ENCODE results near the gene HJV.
"Not testable (repeated sequence)": the region's sequence is repeated elsewhere in the genome, so short reads cannot be mapped to it uniquely, and the experiment has no call there.

HJV gene, protein sequence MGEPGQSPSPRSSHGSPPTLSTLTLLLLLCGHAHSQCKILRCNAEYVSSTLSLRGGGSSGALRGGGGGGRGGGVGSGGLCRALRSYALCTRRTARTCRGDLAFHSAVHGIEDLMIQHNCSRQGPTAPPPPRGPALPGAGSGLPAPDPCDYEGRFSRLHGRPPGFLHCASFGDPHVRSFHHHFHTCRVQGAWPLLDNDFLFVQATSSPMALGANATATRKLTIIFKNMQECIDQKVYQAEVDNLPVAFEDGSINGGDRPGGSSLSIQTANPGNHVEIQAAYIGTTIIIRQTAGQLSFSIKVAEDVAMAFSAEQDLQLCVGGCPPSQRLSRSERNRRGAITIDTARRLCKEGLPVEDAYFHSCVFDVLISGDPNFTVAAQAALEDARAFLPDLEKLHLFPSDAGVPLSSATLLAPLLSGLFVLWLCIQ

GRCh38 chr1:146021622-146022402 lies at the start of gene HJV:
TSS of gene HJV (minus strand) at chr1:146021735. CDS start at chr1:146020231, 1,504 bp downstream.
- no peak for DNase-seq

GRCh38 chr1:146059148-146059547 lies 37.6 kb upstream of the HJV start:
- DNase-seq: not testable (repeated sequence)

DNA sequence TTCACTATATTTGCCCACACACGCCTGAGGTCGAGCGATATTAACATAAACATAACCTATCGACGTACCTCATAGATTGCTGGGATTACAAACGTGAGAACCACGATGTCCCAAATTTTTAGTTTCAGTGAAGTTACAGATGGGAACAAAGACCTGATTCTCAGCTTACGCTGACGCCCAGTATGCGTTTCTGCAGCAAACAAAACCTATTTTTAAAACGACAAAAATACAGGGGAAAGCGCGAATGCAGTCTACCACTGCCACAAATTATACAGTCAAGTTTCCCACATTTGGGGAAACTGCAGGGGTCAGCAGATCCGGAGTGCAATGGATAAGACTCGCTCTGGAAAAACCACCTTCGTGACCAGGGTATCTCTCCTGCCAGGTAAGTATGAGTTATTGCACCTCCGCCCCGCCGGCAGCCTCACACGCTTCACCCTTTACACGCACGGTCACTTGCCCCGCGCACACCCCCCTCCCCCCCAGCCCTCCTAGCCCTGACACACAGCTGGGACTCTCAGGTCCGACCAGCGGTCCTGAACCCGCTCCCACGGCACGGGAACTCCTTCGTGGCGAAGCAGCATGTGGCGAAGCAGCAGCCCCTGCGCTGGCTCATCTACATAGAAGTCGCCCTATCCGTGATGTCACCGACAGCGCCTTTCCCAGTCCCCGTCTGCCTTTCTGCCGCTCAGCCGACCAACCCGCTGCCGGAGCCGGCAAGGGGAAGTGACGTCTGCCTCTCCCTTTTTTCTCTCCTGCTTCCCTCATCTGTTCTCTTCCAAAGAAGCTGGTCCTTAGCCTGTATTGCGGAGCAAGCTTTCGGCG lies 30.5 kb upstream of the HJV start:
- peak; percentile 90 for DNase-seq

DNA sequence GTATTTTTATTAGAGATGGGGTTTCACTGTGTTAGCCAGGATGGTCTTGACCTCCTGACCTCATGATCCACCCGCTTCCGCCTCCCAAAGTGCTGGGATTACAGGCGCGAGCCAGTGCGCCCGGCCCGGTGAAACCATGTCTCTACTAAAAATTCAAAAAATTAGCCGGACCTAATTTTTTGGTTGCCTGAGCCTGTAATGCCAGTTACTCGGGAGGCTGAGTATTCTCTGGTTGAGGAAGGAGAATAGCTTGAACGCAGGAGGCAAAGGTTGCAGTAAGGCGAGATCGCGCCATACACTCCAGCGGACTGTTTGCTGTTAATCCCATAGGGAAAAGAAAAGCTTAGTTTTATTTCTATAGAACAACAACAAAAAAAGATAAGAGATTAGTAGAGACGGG lies 29.9 kb upstream of the HJV start:
- DNase-seq: no peak

GRCh38 chr1:146050652-146050963 lies 29.1 kb upstream of the HJV start:
- DNase-seq: not testable (repeated sequence)

DNA sequence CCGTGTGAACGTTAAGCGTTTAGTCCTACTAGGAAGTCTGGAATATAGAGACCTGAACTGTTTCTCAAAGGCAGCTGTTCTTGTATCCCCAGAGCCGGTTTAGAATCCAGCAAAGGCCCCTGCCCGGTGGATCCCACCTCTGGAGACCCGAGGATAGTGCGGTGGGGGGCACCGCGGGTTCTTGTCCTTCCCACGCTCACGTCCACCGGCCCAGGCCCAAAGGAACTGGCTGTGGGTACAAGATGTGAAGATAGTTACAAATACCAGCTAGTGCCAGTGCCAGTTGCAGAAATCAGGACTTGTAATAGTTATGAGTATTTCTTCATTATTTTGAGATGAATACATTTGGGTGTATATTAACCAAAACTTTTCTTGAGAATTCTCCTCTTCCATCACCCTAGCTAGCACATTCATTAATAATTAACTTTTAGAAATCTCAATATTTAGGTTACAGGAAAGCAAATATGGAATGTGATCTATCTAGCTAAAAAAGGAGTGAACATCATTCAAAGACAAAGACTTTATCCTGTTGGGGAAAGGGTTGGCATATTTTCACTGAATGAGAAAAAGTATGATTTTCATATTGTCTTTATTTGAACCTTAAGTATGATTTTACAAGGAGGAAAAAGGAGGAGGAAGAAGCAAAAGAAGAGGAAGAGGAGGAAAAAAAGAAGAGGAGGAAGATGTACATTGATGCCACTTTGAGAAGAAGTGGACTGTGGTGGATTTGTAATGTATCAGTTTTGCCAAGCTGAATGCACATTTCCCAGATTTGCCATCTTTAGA lies 28.5 kb upstream of the HJV start:
- not testable (repeated sequence) for DNase-seq

GRCh38 chr1:146049436-146049835 lies 27.9 kb upstream of the HJV start:
- no peak for DNase-seq

- DNase-seq: not testable (repeated sequence)
Observed at GRCh38 chr1:146048514-146049115, 27.1 kb upstream of the HJV start.

DNA sequence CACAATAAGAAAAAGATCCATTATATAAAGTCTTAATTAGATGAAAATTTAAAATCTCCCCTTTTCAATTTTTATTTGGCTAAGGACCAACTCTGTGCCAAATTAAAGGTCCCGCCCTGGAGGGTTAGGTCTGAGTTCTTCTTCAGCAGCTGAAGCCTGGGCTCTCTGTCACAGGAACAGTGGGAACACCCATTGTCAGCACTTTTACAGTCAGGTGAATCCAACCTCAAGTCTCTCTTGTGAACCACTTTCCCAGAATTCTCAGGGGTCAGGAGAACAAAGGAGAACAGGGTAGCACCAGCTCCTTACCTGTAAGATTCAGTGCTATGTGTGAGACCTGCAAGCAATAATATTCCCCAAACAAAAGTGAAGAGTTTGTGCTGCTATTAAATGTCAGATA lies 25.1 kb upstream of the HJV start:
- DNase-seq: no peak

DNA sequence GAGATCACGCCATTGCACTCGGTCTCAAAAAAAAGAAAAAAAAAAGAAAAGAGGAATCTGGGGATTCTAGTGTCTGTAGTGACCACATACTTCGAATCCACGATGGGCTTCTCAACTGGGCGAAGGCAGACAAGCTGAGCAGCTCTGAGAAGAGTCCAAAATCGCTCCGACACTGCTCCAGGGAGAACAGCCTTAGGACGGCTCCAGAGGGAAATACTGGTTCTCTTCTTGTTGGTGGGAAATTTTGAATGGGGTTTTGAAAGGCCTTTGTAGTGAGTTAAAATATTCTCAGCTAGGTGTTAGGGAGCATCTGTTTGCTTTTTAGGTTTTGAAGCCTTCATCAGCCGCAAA lies 18.3 kb upstream of the HJV start:
- no peak for DNase-seq

- DNase-seq: peak; percentile 86
Observed at GRCh38 chr1:146036965-146037646, 15.6 kb upstream of the HJV start.

DNA sequence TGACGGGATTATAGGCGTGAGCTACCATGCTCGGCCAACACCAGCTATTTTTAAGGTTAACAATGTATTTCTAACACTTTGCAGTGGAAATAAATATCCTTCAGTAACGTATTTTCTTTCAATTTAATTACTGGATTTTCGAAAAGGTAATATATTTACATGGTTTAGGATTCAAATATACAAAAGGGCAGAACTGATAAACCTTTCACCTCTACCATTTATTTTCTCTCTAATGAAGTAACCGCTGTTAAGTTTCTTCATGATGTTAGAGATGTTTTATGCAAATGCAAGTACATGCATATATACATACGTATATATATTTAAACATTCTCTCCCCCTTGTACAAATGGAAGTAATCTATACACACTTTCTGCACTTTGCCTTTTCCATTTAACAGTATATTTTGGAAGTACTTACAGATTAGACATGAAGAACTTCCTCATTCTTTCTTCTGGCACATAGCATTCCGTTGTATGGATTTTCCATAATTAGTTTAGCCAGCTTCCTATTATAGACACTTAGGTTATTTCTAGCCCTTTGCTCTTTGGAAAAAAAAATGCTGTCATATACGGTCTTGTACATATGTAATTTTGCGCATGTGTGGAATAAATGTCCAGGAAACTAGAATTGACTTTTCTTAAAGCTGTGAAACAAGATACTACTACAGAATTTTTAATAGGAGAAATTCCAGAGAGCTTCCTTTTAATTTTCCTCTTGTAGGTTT lies 14.9 kb upstream of the HJV start:
- DNase-seq: peak; percentile 80

- no peak for DNase-seq
Observed at GRCh38 chr1:146035048-146035423, 13.5 kb upstream of the HJV start.

- peak; percentile 81 for DNase-seq
Observed at GRCh38 chr1:146032631-146033219, 11.2 kb upstream of the HJV start.

GRCh38 chr1:146031476-146031875 lies 9.9 kb upstream of the HJV start:
- no peak for DNase-seq

DNA sequence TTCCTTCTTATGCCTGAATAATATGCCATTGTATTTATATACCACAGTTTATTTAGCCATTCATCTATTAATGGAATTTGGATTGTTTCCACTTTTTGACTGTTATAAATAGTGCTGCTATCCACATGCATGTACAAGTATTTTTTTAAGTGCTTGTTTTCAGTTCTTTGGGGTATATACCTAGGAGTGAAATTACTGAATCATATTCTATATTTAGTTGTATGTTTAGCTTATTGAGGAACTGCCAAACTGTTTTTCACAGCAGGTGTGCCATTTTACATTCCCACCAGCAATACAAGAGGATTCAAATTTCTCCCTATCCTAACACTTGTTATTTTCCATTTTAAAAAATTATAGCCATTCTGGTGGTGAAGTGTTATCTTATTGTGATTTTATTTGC lies 7.6 kb upstream of the HJV start:
- DNase-seq: no peak

DNA sequence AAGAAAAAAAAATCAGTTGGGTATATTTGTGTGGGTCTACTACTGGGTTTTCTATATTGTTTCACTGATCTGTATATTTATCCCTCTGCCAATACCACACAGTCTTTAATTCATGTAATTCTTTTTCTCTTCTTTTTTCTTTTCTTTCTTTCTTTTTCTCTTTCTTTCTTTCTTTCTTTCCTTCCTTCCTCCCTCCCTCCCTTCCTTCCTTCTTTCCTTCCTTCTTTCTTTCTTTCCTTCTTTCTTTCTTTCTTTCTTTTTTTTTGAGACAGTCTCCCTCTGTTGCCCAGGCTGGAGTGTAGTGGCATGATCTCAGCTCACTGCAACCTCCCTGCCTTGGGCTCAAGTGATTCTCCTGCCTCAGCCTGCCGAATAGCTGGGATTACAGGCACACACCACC lies 5.1 kb upstream of the HJV start:
- not testable (repeated sequence) for DNase-seq

- DNase-seq: not testable (repeated sequence)
Observed at GRCh38 chr1:146025787-146026495, 4.4 kb upstream of the HJV start.

- no peak for DNase-seq
Observed at GRCh38 chr1:146022403-146023127, 1.0 kb upstream of the HJV start.
